GM10248 (cell line): ENCODE results near the gene SPATA6L.

Source experiments
- CTCF ChIA-PET: fragments of 300-600 bp; sonication (Branson Sonifier 250); formaldehyde crosslinking; extraction: SDS; loops from one replicate; lab custom pipeline; 2021; ENCODE audit warnings: antibody characterized with exemption; lab: Yijun Ruan, JAX
- POLR2A ChIA-PET: fragments of 350-650 bp; sonication (Branson Sonifier 250); formaldehyde crosslinking; extraction: SDS; loops from one replicate; lab custom pipeline; 2020; ENCODE audit warnings: antibody characterized with exemption; lab: Yijun Ruan, JAX
- DNase-seq: peaks from one replicate; pipeline ENCODE4 v3.0.0; 2012; ENCODE audit errors: extremely low spot score
- TF ChIP-seq, protein P1 (sequence below): IDR thresholded peaks from 2 replicates; pipeline ENCODE4 v1.5.1; 2012; ENCODE audit warnings: mild to moderate bottlenecking, low read depth; ENCODE audit errors: extremely low read depth, missing control alignments, control extremely low read depth

SPATA6L gene, protein sequence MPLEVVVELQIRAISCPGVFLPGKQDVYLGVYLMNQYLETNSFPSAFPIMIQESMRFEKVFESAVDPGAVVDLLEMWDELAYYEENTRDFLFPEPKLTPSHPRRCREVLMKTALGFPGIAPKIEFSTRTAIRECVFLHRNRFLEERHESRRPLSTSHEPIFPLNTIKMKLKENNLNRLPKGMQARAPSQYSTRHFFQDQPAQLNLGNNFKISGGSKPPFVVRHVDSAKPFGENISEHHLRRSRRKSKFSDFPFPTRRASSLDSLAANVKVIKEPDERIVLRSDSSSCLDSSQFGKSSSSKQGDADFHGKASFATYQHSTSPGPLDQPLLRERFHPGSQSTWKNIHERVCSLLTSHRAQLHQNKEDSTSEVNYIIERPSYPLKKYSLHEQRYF

DNA sequence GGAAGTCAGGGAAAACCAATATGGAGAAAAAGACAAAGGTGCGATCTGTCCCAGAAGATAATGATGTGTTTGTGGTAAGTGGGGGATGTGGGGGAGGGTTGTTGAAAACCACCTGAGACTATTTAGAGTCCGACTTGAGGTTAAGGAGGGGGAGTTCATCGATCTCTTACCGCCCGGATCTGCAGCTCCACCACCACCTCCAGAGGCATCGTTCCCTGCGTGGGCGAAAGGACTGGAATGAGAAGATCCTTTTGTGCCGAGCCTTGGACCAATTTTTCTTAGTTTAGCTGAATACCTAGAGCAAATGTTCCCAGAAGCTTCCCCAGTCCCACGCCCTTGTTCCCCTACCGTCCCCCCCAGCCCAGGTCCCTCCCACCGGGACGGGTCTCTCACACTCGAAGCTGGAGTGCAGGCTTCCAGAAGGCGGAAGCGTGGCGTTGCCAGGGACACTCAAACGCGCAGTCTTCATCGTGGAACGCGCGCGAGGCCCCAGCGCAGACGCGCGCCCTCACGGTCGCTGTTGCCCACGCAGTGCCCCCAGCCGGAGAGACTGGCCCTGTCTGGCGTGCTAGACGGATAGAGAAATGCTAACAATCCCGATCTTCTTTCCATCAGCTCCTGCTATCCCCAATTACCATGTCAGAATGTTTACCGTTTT is at the start of gene SPATA6L:
Gene SPATA6L (minus strand): TSS at position 439 of the 658 bp plus-strand sequence. CDS start 230 bp downstream, at position 209.
- ChIA-PET POLR2A (interaction anchor here (0.6 to 1.4 kb wide), 4 partner anchors 13 to 764 kb away, joined by 3 to 4 read pairs (median 3); partner anchors contain the start of genes CDC37L1 and SLC1A1), CTCF (interaction anchor here (0.9 to 2.9 kb wide), 6 partner anchors 8 to 96 kb away, joined by 3 to 8 read pairs (median 4); partner anchors contain the start of gene CDC37L1)
- peak; percentile 58 for DNase-seq
- TF ChIP-seq, protein P1, sequence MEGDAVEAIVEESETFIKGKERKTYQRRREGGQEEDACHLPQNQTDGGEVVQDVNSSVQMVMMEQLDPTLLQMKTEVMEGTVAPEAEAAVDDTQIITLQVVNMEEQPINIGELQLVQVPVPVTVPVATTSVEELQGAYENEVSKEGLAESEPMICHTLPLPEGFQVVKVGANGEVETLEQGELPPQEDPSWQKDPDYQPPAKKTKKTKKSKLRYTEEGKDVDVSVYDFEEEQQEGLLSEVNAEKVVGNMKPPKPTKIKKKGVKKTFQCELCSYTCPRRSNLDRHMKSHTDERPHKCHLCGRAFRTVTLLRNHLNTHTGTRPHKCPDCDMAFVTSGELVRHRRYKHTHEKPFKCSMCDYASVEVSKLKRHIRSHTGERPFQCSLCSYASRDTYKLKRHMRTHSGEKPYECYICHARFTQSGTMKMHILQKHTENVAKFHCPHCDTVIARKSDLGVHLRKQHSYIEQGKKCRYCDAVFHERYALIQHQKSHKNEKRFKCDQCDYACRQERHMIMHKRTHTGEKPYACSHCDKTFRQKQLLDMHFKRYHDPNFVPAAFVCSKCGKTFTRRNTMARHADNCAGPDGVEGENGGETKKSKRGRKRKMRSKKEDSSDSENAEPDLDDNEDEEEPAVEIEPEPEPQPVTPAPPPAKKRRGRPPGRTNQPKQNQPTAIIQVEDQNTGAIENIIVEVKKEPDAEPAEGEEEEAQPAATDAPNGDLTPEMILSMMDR, result peak; percentile 25

GRCh38 chr9:4714266-4715016 is 48.2 kb upstream of the SPATA6L start:
- POLR2A ChIA-PET, result no interaction called here
- CTCF ChIA-PET, result interaction anchor here (1.2 to 2.1 kb wide), 3 partner anchors 16 to 728 kb away, joined by 4 read pairs; no protein-coding TSS in a partner anchor
- DNase-seq, result no peak
- TF ChIP-seq, protein P1, result no peak

DNA sequence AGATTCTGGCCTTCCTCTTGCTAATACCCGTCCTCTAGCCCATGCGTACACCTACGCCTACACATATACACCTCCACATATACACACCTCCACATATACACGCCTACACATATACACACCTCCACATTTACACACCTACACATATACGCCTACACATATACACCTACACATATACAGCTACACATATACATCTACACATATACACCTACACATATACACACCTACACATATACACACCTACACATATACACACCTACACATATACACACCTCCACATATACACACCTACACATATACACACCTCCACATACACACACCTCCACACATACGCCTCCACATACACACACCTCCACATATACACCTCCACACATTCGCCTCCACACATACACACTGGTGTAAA is 47.6 kb upstream of the SPATA6L start:
- no peak for DNase-seq
- TF ChIP-seq, protein P1, result no peak
- ChIA-PET POLR2A (no interaction called here), CTCF (interaction anchor here (1.2 to 2.1 kb wide), 2 partner anchors 15 to 728 kb away, joined by 4 read pairs; no protein-coding TSS in a partner anchor)

DNA sequence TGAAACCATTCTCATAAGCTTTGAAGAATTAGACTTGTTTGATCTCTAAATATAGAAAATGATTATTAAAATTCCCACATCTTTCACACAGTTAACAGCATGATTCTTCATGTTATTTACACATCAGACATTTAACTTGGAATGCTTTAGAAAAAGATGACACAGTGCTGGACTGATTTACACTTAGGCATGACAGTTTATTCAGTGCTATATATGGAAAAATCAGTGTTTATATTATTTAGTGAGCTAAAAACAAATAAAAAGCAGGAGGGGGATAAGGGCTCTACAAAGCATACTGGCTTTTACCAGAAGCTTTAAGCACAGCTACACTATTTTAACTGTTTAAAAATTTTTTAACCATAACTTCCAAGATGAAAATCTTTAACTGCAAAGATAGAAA is 43.1 kb upstream of the SPATA6L start:
- no peak for DNase-seq
- CTCF ChIA-PET, result interaction anchor here (1.6 kb wide), 1 partner anchor 9 kb away, joined by 5 read pairs; no protein-coding TSS in a partner anchor
- TF ChIP-seq, protein P1, result no peak
- POLR2A ChIA-PET, result no interaction called here

DNA sequence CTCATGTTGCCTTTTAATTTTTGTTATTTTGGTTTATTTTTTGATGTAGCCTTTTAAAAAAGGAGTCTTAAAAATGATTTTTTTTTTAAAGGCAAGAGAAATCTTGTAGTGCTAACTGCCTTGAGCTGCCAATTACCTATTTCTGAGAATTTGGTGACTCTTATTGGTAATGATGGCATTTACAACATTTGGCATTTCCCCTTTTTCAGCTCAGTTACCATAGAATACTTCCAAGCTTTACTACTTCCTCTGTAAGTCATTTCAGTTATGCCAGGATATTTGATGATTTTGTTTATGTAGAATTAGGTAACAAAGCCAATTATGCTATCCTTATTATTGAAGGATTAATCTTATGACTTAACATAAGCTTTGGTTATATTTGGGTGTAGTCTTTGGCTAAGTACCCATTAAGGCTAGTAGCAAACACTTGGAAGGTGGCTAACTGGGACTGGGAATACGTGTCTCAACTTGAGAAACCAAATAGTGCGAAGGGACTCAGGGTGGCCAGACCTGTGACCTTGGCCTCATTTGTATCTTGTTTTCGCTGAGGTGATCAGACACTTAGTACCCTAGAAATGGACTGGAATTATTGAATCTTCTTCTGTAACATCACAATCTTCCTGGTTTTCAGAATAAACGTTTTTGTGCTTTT is 40.8 kb upstream of the SPATA6L start:
- no peak for DNase-seq
- ChIA-PET POLR2A (interaction anchor here (1.2 kb wide), 1 partner anchor 20 kb away, joined by 3 read pairs; no protein-coding TSS in a partner anchor), CTCF (interaction anchor here (1.0 to 2.2 kb wide), 4 partner anchors 9 to 15 kb away, joined by 3 to 6 read pairs (median 4); no protein-coding TSS in a partner anchor)
- TF ChIP-seq, protein P1, result no peak

DNA sequence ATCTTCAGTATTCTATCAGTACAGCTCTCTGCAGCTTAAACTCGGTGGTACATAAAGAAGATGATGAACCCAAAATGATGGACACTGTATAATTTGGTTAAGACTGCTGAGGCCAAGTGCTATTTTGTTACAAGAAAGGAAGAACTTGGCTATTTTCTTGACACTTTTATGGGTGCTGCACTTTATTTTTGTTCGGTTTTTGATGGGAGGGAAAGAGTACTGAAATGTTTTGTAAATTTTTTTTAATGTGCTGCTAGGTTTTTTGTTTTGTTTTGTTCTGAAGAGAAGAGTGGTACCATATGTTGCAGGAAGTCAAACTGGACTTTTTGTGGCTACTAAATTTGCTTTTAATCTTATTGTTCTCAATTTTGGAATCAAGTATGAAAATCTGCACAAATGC is 39.7 kb upstream of the SPATA6L start:
- CTCF ChIA-PET, result interaction anchor here (1.5 kb wide), 2 partner anchors 10 to 13 kb away, joined by 3 to 4 read pairs; no protein-coding TSS in a partner anchor
- TF ChIP-seq, protein P1, result no peak
- POLR2A ChIA-PET, result no interaction called here

More for the DNA sequence above, 39.7 kb upstream of the SPATA6L start:
- no peak for DNase-seq
